NCI-H146 (cell line): ENCODE results near the gene RTN1.

Experiments
- DNase-seq: peaks from one replicate; lab custom pipeline; 2025; lab: John Stamatoyannopoulos, UW

RTN1 gene

DNA sequence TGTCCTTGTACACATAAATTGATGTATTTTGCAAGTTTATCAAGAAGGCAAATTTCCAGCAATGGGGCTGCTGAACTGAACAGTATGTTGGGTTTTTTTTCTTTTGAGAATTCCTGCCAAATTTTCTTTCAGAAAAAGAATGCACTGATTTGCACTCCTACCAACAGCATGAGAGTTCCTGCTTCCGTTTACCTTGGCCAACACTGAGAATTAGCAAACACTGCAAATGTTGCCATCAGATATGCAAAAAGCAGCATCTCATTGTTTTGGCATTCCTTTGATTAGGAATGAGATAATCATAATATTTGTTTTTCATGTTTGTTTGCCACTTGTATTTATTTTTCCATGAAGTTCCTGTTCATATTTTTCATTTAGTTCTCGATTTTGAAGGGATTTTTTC, 82.4 kb downstream of the RTN1 start:
- no peak for DNase-seq

DNA sequence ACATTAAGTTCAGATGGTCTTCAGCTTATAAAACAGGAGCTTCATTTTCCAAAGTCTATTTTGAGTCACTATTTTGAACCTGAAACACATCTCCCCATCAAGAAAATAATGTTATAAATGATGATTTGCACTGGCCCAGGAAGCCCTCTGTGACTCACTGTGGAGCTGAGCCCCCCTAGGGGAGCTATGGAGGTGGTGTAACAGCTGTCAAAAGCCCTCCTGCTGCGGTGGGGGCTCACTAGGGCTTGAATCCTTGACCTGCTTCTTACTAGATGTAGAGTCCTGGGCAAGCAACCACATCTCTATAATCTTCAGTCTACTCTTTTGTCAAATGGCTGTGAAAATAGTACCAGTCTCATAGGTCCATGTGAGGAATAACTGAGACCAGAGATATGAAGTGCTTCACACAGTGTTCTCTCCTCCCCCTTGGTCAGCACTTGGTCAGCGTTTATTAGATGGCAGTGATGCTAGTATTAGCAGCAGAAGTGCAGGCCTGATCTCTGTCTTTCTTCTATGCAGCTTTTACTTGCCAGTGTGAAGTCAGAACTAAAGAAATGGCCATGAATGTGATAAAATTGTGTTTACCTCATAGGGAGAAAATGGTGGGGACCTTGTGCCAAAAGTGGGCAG, 83.4 kb downstream of the RTN1 start:
- DNase-seq: no peak

DNA sequence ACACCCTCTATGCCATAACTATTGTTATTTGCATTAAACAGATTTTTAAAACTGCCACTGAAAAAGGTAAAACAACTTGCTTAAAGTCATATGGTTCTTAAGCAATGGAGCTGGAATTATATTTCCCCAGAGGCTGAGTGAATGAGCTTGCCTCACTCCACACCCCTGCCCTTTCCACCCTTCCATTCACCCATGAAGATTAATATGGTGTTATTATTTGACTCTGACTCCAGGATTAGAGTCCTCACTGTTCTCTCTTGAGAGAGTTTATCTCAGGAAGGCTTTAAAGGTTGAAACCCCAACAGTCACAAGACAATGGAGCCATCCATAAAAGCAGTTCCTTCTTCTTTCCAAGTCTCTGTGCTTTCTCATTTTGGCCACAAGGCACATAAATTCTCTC, 84.9 kb downstream of the RTN1 start:
- no peak for DNase-seq

DNA sequence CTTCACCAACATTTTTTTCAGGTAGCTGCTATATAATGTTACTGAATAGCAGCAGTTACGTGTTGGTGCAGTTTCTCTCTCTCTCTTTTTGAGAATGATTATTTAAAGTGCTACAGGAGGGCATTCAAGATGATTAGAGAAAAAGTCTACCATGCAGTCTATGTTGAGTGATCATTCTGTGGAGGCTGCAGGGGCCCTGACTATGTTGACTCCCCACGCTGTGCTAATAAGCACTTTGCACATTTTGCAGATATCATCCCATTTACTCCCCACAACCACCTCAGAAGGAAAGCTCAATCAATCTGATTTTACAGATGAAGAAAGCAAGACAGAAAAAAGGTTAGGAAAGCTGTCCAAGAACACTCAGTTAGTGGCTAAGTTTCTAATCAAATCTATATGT, 87.8 kb downstream of the RTN1 start:
- no peak for DNase-seq

DNA sequence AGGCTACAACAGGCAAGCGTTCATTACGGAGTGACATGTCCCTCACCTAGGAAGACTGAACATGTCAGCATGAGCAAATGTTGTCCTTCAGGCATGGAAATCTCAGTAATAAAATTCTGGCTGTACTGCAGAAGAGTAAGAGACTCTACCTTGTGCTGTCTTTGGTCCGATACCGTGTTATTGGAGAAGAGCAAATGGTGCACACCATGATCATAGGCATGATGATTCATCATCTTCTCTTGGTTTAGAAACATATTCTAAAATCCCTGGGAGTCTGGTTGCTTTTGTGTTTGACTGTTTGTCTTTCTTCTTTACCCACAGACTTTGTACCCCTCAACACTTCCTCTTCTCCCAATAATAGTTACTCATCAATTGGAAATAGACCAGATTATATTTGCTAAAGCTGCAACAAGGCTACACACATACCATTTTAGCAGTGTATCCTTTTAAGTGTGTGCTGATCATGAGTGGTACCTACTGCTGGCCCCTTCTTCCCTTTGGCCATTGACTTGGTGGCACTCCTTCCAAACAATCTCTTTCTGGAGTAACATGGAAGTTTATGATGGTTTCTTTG, 93.5 kb downstream of the RTN1 start:
- no peak for DNase-seq

DNA sequence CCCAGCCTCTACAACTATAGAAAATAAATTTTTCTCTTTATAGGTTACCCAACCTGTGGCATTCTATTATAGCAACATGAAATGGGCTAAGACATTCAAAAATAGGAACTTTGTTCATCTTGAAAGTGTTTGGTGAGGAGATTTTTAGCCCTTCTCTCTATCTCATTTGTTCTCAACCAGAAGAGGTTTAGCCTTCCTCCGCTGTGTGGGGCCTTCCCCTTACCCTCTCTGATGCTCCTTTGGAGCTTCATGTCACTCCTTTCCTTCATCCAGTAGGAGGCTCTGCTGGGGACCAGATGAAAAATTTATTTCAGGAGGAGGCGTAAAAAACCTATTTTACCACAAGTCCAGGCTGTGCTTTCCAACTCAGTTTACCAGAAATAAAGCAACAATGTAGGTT, 94.1 kb downstream of the RTN1 start:
- DNase-seq: no peak

DNA sequence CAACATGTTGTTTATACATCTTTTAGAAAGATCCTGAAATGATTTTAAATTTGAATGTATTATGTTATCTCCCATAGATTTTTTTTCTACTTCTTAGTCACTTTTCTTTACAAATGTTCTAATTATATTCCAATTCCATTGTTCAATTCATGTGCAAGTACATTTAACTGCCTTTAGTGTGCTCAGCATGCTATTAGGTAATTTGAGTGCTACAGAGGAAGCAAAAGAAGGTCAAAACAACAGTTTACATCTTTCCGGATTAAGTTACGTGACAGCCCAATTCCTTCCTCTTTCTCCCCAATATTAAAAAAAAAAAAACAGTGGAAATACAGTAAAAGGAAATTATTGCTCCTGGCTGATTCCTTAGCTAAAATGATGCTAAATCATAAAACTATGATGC, 98.3 kb downstream of the RTN1 start:
- peak; percentile 5 for DNase-seq

DNA sequence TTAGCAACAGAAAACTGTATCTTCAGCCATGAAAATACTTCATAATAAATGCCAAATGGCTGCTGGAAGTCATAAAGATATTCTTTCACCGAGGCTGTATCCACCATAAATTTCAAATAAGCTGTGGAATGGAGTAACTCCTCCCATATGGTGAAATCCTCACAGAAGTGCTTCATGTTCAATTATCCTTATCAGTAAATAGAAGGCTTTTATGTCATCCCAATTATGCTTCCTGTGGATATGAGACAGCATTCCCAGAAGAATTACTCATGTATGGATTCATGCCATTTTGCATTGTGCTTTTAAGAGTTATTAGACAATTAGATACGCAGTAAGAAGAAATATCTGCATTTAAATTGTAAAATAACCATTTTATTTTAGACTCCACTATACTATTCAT, 99.0 kb downstream of the RTN1 start:
- DNase-seq: peak; percentile 64

DNA sequence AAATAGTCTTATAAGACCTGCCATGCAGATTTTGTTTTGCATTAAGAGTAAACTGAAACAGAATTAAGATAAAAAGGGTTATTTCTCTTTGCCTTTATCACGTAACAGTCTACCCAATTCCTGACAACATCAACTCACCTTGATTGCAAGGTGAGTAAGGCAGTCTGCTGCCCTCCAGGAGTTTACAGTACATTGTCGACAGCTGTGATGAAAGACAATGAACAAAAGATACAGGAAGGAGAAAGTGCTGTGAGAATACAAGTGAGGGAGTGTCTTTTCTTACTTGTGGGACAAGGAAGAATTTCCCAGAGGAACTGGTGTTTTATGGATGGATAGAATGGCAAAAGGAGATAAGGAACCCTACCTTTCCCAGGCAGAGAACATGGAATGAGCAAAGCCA, 101.0 kb downstream of the RTN1 start:
- no peak for DNase-seq

DNA sequence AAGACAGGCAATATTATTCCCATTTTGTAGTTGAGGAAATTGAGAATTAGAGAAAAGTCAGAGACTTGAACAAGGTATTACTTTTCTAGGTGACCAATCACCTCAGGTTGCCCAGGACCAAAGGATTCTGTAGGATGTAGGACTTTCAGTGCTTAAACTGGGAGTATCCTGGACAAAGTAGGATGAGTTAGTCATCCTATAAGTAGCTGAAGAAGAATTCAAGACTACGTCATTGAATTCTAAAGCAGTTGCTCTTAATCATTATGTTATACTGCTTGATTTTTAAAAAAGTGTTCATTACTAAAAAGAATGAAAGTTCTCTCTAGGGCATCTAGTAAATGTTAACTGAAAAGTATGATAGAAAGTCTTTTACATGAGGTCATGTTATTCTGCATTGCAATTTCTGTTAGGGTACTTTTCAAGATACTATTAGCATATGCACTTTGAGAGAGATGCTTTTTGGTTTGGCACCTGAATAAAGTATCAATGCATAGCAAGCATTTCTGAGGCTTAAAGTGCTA, 101.7 kb downstream of the RTN1 start:
- no peak for DNase-seq

DNA sequence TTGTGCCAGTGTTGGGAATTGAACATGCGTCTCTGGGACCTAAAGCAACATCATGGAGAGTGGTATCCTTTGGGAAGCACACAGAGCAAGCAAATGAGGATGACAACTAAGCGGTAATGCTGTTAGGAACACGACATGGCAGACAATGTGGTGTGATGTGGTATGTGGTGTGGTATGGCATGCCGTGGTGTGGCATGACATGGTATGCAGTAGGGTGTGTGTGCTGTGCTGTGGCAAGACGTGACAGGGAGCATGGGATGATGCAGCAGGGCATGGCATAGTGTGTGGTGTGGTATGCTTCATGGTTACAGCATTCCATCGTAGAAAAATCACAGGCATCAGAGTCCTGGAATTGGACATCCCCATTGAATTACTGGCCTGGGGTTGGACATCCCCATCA, 108.7 kb downstream of the RTN1 start:
- no peak for DNase-seq

DNA sequence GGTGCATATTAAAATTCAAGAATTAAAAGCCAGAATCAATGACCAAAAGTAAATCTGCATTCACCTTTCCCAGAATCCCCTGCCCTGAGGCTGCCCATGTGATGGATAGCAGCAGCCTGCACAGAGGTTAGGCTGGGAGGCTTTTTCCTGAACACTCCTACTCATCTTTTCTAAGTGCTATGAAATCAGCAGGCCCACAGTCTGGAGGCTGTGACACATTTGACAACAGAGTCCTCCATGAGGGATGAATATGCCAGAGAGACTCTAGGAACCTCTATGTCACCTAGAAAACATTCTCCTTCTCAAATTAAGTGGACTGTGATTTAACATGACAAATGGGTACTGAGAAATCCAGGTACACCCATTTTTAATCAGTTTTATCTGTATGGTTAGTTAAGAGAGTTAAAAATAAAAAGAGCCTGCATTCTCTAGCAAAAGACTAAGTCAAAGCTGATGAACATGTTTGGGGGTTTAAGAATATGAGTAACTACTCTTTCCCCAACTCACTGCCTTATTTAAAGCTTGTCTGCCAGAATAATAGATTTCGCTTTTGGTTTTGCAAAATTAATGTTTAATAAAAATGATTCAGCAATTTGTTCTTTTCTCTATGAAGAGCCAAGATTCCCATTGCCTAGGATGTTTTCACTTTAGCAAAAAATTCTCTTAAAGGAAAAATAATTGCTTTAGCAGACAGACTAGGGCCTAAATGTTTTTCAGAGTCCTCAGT, 115.0 kb downstream of the RTN1 start:
- DNase-seq: no peak

DNA sequence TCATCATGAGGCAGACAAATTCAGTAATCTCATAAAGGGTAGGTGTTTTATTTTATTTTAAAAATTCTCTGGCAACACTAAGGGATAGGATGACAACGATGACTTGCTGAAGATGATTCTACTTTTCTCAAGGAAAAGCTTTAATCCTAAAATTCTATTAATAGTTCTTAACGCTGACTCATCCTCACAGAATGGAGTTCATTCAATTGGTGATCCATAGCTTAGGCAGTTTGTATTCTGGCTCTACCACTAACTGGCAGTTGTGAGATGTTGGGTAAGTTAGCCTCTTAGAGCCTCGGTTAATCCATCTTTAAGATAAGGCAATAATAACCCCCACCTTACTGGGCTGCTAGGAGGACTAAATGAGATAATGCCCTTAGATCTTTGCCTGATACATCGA, 116.3 kb downstream of the RTN1 start:
- no peak for DNase-seq

DNA sequence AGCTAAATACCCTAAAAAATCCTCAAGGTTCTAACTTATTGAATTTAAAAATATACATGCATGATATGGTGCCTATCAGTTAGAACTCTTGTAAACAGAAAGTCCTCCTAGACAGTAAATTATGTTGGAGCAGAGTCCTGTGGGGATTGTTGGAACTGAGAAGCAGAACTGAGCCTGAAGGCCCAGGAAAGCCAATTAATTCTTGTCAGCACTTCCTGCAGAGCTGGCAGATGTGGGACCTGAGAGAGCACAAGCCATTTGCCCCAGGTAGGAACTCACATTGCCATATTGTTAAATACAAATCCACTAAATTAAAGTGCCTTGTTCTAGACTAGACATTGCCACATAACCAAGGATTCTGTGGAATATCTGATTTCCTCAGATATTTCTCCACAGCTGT, 117.1 kb downstream of the RTN1 start:
- no peak for DNase-seq

DNA sequence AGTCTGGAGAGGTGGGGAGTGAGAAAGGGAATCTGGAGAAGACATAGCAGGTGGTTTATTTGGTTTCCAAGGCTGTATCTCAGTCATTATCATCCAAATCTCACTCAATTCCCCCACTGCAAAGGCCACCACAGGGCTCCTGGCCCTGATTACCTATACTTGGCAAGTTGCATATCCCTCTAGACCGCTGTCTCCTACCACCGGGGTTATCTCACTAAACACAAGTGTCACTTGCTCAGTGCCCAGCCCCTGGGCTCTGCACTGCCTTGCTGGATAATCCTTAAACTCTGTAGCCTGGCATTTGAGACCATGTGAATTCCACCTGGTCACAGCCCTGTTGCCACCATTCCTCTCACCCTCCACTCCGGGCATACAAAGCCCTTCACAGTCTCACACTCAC, 119.0 kb downstream of the RTN1 start:
- no peak for DNase-seq

DNA sequence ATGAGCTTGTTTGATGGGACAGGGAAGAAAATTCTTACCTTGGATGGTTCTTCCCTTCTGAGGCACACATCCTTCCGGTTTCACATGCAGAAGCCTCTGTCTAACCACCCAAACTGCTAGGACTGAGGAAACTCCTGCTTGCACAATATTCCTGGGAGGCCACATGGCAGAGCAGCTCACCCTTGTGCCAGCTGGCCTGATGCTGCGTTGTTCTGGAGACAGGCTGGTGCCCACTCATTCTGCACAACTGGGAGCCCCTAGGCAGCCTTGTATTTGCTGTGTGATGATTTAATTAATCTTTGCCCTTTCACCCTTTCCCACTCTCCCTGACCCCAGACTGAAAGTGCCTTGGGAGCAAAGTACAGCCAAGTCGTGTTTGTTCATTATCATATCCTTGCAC, 130.8 kb downstream of the RTN1 start:
- no peak for DNase-seq

DNA sequence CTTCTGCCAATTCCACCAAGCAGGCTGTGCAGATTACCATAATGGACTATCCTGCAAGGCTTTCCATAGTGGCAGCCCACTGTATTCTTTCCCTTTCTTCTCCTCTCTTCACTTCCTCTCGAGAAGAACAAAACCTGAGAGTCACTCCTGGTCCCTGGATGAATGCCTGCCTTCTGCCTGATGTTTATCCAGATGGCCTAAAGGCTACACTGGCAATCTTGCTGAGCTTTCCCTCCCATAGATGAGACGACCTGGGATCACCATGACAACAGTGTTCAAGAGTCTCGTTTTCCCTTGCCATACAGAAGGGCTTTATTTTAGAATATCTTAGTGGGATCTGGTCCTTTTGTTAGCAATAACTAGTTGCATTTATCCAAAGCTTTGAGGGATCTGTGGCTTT, 142.3 kb downstream of the RTN1 start:
- DNase-seq: no peak

DNA sequence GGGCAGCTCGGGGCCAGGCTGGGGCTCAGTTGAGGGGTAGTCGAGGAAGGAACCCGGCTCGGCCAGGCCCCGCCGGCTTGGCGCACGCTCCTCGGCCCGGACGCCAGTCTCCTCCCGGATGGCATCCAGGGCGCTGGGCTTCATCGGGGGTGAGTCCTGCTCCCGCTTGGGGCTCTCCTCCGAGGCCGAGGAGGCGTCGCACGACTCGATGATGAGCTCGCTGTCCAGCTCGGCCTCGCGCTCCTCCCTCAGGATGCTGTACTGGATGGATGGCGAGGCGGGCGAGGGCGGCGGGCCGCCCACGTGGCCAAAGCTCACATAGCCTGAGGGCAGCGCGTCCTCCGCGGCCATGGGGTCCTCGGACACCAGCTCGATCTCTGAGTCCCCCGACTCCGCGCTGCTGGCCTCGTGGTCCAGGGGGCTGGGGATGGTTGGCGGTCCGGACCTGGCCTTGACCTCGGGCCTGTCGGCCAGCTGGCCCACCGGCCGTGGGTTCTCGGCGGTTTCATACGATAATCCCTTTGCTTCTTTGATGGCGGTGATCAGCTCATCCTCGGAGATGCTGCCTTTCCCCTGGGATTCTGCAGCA, 143.4 kb downstream of the RTN1 start:
- no peak for DNase-seq

DNA sequence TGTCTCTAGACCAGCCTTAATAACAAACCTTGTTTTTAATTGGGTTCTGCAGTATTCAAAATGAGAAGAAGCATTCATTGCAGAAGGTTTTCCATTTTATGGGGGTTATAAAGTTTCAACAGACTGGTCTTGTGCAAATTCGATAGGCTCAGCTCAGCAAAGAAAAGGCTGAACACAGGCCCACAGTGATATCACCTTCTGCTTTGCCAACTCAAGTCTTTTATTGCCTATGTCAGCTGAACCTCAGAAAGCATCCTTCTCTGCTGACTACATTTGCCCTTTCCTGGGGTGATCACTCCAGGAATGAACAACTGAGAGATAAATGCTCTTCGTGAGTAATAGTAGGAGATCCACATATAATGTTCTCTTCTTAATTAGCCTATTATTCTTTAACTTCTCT, 159.5 kb downstream of the RTN1 start:
- no peak for DNase-seq

DNA sequence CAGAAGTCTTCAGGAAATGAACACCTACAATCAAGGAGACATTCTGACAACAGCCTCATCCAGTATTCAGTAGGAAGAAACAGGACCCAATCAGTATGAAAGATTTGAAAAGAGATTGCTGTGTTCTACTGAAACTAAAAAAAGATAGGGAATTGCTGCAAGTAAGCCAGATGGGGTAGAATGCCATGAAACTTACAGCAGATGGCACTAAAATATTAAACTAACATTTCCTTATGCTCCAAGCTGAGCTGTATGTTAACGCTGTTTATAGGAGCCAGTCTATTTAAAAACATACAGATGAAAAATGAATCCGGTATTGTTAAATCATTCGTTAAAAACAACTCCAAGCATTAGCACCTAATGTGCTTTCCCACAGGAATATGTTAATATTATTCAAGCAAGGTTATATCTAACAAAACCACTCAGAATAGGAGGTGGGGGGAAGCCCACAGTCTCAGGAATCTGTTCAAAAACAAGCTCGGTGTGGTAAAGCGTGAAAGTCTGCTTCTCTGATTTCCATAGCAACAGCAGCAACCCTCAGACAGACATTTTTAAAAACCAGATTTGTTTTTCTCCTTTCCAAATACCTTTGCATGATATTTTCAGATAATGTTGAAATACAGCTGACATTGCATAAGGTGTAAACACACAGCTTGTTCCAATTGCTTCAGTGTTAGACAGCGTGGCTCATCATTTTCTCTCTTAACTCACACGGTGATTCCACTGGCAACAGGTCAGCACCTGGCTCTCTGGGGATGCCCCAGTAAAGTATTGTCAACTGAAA, 162.6 kb downstream of the RTN1 start:
- no peak for DNase-seq

DNA sequence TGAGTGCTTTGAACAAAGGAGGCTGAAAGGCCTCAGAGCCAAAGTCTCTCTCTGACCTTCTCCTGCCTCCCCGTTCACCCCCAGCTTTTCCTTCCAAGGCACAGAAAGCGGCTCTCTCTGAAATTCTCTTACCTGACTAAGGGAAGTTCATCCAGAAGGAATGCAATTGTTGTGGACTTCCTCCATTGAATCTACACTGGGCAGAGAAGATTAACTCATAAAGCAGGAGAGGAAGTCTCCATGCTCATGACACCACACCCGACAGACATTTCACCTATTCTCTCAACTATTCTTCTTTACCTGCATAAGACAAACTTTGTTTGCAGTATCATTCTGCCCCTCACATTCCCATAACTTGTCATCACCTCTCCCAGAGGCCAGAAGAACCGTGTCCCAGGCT, 164.7 kb downstream of the RTN1 start:
- no peak for DNase-seq

DNA sequence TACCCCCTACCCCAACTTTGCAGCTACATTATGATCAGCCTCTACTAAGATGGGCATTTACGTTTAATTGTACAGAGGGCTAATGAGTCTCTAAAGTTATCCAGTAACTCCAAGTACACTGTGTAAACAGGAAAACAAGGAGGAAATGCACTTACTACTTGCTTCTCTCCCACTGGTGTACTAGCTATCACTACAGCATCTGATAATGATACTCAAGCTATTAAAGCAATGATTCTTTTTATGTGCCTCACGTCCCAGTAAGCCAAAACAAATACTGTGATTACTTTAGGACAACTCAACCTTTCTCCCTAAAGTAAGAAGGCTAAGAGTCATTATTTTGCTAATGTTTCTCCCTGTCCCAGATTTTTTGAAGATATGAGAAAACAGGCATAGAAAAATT, 165.3 kb downstream of the RTN1 start:
- no peak for DNase-seq
